Measurements from ENCODE around the gene PRDM1. TPM values are rescaled to one million over a fixed set of nuclear protein-coding genes. Genes with fewer than 3 reads are reported as not detected.
"Not testable (repeated sequence)": the region's sequence is repeated elsewhere in the genome, so short reads cannot be mapped to it uniquely, and the experiment has no call there.

PRDM1 gene
- total and polyA plus RNA-seq, 9 donors, result 2.5 to 7.8 (median 3.7) TPM

DNA sequence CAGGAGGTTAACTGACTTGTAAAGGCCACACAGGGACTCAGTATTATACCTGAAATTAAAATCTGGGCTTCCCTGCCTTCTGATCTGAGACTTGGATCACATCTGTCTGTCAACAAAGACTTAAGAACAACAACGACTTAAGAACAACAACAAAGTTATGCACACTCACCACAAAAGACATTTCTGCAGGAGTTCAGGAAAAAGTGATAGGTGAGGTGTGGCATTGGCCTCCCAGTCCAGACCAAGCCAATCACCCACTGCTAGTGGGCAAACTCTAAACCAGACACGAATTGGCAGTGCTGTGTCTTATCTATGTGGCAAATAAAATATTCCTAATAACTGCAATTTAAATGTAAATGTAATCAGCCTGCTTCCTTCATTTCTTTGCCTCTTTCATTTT, 61.3 kb downstream of the PRDM1 start:
- Histone ChIP-seq H3K9me3 (replicated peaks; ENCODE audit: control insufficient read depth, low read depth, low read length) (no peaks in the 10 kb centered on the region), H3K4me3 (ENCODE audit: low read length) (no peak overlapping the region), H3K27ac (ENCODE audit: low read length) (no peak overlapping the region), H3K27me3 (ENCODE audit: control insufficient read depth, insufficient read depth, low read length) (peaks cover 3% of the 10 kb centered on the region), H3K36me3 (ENCODE audit: control insufficient read depth, insufficient read depth, low read length) (no peaks in the 10 kb centered on the region), H3K4me1 (ENCODE audit: control insufficient read depth, insufficient read depth, low read length) (peaks cover under 1% of the 10 kb centered on the region)
- no CpG with 5 or more reads among the region's 2 CpGs for WGBS (ENCODE audit: insufficient coverage)
- DNase-seq, result no peak

GRCh38 chr6:106149472-106150069, 63.4 kb downstream of the PRDM1 start:
- peaks cover 3% of the 10 kb centered on the region for H3K27me3 ChIP-seq (ENCODE audit: control insufficient read depth, insufficient read depth, low read length)
- H3K27ac ChIP-seq (ENCODE audit: low read length), result no peak overlapping the region
- no peaks in the 10 kb centered on the region for H3K9me3 ChIP-seq (replicated peaks; ENCODE audit: control insufficient read depth, low read depth, low read length)
- H3K4me3 ChIP-seq (ENCODE audit: low read length), result no peak overlapping the region
- no peak for DNase-seq
- H3K36me3 ChIP-seq (ENCODE audit: control insufficient read depth, insufficient read depth, low read length), result no peaks in the 10 kb centered on the region
- WGBS (ENCODE audit: insufficient coverage), result no CpG with 5 or more reads among the region's 1 CpG
- no peaks in the 10 kb centered on the region for H3K4me1 ChIP-seq (ENCODE audit: control insufficient read depth, insufficient read depth, low read length)

DNA sequence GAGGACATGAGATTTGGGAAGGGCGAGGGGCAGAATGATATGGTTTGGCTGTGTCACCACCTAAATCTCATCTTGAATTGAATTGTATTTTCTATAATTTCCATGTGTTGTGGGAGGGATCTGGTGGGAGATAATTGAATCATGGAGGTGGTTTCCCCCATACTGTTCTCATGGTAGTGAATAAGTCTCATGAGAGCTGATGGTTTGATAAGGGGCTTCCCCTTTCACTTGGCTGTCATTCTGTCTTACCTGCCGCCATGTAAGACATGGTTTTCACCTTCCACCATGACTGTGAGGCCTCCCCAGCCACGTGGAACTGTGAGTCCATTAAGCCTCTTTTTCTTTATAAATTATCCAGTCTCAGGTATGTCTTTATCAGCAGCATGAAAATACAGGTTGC, 66.3 kb downstream of the PRDM1 start:
- WGBS (ENCODE audit: insufficient coverage), result 100% methylated on average over 1 of the region's 3 CpGs
- H3K36me3 ChIP-seq (ENCODE audit: control insufficient read depth, insufficient read depth, low read length); H3K27me3 ChIP-seq (ENCODE audit: control insufficient read depth, insufficient read depth, low read length); H3K4me1 ChIP-seq (ENCODE audit: control insufficient read depth, insufficient read depth, low read length); H3K9me3 ChIP-seq (replicated peaks; ENCODE audit: control insufficient read depth, low read depth, low read length); H3K4me3 ChIP-seq (ENCODE audit: low read length); DNase-seq; H3K27ac ChIP-seq (ENCODE audit: low read length): not testable (repeated sequence)

DNA sequence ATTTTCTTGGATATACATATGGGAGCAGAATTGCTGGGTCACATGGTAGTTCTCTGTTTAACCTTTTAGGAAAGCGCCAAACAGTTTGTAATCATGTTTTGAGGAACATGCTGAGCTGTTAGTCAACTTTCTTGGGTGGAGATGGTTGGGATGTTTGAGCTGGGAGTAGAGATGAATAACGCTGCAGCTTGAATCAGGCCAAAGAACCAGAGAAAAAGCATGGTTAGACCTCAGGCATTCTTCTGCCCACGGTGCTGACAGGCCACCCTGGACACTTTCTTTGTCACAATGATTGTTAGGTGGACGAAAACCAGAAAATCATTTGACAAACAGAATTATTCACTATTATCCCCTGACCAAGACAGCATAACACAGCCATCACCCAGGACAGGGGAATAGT, 66.8 kb downstream of the PRDM1 start:
- Histone ChIP-seq H3K9me3 (replicated peaks; ENCODE audit: control insufficient read depth, low read depth, low read length) (no peaks in the 10 kb centered on the region), H3K36me3 (ENCODE audit: control insufficient read depth, insufficient read depth, low read length) (no peaks in the 10 kb centered on the region), H3K27me3 (ENCODE audit: control insufficient read depth, insufficient read depth, low read length) (no peaks in the 10 kb centered on the region), H3K27ac (ENCODE audit: low read length) (no peak overlapping the region), H3K4me3 (ENCODE audit: low read length) (no peak overlapping the region), H3K4me1 (ENCODE audit: control insufficient read depth, insufficient read depth, low read length) (no peaks in the 10 kb centered on the region)
- DNase-seq, result no peak
- WGBS (ENCODE audit: insufficient coverage), result 90% methylated on average over 2 of the region's 4 CpGs

- H3K4me3 ChIP-seq (ENCODE audit: low read length), result no peak overlapping the region
- no peak overlapping the region for H3K27ac ChIP-seq (ENCODE audit: low read length)
- H3K4me1 ChIP-seq (ENCODE audit: control insufficient read depth, insufficient read depth, low read length), result no peaks in the 10 kb centered on the region
- WGBS (ENCODE audit: insufficient coverage), result 89% methylated on average over 8 of the region's 8 CpGs
- no peaks in the 10 kb centered on the region for H3K27me3 ChIP-seq (ENCODE audit: control insufficient read depth, insufficient read depth, low read length)
- no peaks in the 10 kb centered on the region for H3K36me3 ChIP-seq (ENCODE audit: control insufficient read depth, insufficient read depth, low read length)
- H3K9me3 ChIP-seq (replicated peaks; ENCODE audit: control insufficient read depth, low read depth, low read length), result no peaks in the 10 kb centered on the region
- no peak for DNase-seq
Measured at GRCh38 chr6:106154326-106154725, 68.2 kb downstream of the PRDM1 start.

- Histone ChIP-seq H3K9me3 (replicated peaks; ENCODE audit: control insufficient read depth, low read depth, low read length) (no peaks in the 10 kb centered on the region), H3K27ac (ENCODE audit: low read length) (no peak overlapping the region), H3K4me3 (ENCODE audit: low read length) (no peak overlapping the region), H3K36me3 (ENCODE audit: control insufficient read depth, insufficient read depth, low read length) (no peaks in the 10 kb centered on the region), H3K4me1 (ENCODE audit: control insufficient read depth, insufficient read depth, low read length) (no peaks in the 10 kb centered on the region), H3K27me3 (ENCODE audit: control insufficient read depth, insufficient read depth, low read length) (peaks cover 2% of the 10 kb centered on the region)
- no peak for DNase-seq
- 78% methylated on average over 6 of the region's 12 CpGs for WGBS (ENCODE audit: insufficient coverage)
Measured at GRCh38 chr6:106155219-106155830, 69.2 kb downstream of the PRDM1 start.

DNA sequence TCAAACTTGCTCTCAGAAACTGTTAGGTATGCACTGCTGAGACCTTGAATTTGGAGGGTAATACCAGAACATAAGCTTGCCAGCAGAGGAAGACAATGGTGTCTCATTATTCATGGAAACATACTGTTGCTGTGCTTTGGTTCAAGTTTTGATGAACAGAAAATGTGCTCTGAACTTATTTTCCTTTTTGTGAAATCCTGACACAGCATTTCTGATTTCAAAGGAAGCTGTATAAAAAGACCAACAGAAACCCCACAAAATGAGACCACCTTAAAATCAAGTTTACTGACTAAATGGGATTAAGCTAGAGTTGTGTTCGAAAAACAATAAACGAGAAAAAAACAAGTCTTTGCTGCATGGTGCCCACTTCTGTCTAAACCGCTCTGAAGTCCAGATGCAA, 70.3 kb downstream of the PRDM1 start:
- Histone ChIP-seq H3K4me1 (ENCODE audit: control insufficient read depth, insufficient read depth, low read length) (no peaks in the 10 kb centered on the region), H3K4me3 (ENCODE audit: low read length) (no peak overlapping the region), H3K9me3 (replicated peaks; ENCODE audit: control insufficient read depth, low read depth, low read length) (no peaks in the 10 kb centered on the region), H3K27me3 (ENCODE audit: control insufficient read depth, insufficient read depth, low read length) (peaks cover 2% of the 10 kb centered on the region), H3K27ac (ENCODE audit: low read length) (no peak overlapping the region), H3K36me3 (ENCODE audit: control insufficient read depth, insufficient read depth, low read length) (no peaks in the 10 kb centered on the region)
- no peak for DNase-seq
- WGBS (ENCODE audit: insufficient coverage), result 50% methylated on average over 1 of the region's 3 CpGs

- no peaks in the 10 kb centered on the region for H3K36me3 ChIP-seq (ENCODE audit: control insufficient read depth, insufficient read depth, low read length)
- H3K4me1 ChIP-seq (ENCODE audit: control insufficient read depth, insufficient read depth, low read length), result no peaks in the 10 kb centered on the region
- H3K27ac ChIP-seq (ENCODE audit: low read length), result no peak overlapping the region
- 54% methylated on average over 3 of the region's 3 CpGs for WGBS (ENCODE audit: insufficient coverage)
- H3K9me3 ChIP-seq (replicated peaks; ENCODE audit: control insufficient read depth, low read depth, low read length), result no peaks in the 10 kb centered on the region
- no peak for DNase-seq
- no peak overlapping the region for H3K4me3 ChIP-seq (ENCODE audit: low read length)
- H3K27me3 ChIP-seq (ENCODE audit: control insufficient read depth, insufficient read depth, low read length), result peaks cover 2% of the 10 kb centered on the region
Measured at GRCh38 chr6:106156863-106157262, 70.7 kb downstream of the PRDM1 start.

GRCh38 chr6:106158816-106159215, 72.7 kb downstream of the PRDM1 start:
- H3K27ac ChIP-seq (ENCODE audit: low read length), result no peak overlapping the region
- H3K36me3 ChIP-seq (ENCODE audit: control insufficient read depth, insufficient read depth, low read length), result no peaks in the 10 kb centered on the region
- H3K4me3 ChIP-seq (ENCODE audit: low read length), result no peak overlapping the region
- peaks cover 2% of the 10 kb centered on the region for H3K27me3 ChIP-seq (ENCODE audit: control insufficient read depth, insufficient read depth, low read length)
- no peaks in the 10 kb centered on the region for H3K9me3 ChIP-seq (replicated peaks; ENCODE audit: control insufficient read depth, low read depth, low read length)
- no peak for DNase-seq
- peaks cover 6% of the 10 kb centered on the region for H3K4me1 ChIP-seq (ENCODE audit: control insufficient read depth, insufficient read depth, low read length)
- WGBS (ENCODE audit: insufficient coverage), result no CpG with 5 or more reads among the region's 1 CpG
